Epithelial cell of prostate (primary cell): ENCODE data around the gene RBBP8NL.

Source experiments
- DNase-seq: peaks from one replicate; pipeline ENCODE4 v3.0.0-alpha.2; 2011; ENCODE audit warnings: low read depth, low spot score
- H3K27ac ChIP-seq: fragments of 450-650 bp; 2 replicates; pipeline ENCODE4 v1.5.1; 2017; ENCODE audit warnings: mild to moderate bottlenecking

The RBBP8NL gene

GRCh38 chr20:62409931-62410745 lies 17.2 kb downstream of the RBBP8NL start:
- no peak for DNase-seq
- no peak overlapping the region for H3K27ac ChIP-seq

DNA sequence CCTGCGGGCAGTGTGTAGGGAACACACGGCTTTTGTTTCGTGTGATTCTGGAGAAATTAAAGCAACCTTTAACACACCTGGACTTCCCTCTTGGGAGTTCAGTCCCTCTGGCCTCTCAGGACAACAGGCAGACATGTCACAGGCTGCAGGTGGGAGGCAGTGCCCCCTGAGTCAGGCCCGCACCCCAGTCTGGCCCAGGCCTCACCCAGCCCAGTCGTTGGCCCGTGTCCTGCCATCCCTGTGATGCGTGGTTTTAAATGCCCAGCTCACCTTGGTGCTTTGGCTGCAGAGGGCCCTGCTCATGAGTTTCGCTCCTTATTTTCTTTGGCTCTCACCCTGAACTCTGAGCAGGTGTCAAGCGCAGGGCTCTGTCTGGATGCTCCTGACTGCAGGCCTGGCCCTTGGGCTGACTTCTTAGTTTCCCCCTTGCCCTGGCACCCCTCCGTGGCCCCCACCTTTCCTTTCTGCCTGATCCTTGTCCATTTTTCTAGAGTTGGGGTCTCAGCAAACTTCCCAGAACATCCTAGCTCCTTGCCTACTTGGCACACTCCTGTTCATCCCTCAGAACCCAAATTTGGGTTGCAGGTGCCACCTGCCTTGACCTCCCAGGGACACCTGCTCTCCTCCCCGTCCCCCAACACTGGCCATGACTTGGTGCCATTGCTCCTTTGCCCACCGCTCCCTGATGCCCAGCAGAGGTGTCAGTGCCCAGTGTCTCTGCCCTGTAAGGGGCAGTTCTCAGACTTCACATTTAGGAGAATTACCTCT lies 18.1 kb downstream of the RBBP8NL start:
- no peak overlapping the region for H3K27ac ChIP-seq

GRCh38 chr20:62408640-62409039 lies 18.7 kb downstream of the RBBP8NL start:
- H3K27ac ChIP-seq = no peak overlapping the region
- no peak for DNase-seq

More for the DNA sequence above, 18.1 kb downstream of the RBBP8NL start:
- DNase-seq = no peak

DNA sequence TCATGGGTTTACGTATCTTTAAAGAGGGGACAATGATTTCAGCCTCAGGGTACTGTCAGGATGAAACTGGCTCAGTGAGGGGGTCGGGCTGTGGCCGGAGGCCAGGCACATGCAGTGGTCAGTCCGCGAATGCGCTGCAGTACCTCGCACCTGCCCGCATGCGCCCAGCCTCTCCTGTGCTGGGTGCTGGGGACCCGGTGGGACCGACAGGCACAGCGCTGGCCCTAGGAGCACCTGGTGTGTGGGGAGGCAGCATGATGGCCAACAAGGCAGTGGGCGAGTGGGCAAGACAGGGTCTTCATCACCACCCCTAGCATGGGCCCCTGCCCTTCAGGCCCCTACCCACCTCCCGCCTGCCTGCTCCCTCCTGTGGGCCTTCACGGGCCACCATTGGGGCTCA lies 19.3 kb downstream of the RBBP8NL start:
- DNase-seq = no peak
- H3K27ac ChIP-seq = no peak overlapping the region

- no peak within 1 kb of the TSS for H3K27ac ChIP-seq
- DNase-seq = peak; percentile 77
Measured at GRCh38 chr20:62407221-62407992, 19.9 kb downstream of the RBBP8NL start, which contains the start of gene CABLES2. TSS of gene CABLES2 (minus strand) at chr20:62407285. CDS start at chr20:62407276, 9 bp downstream.

DNA sequence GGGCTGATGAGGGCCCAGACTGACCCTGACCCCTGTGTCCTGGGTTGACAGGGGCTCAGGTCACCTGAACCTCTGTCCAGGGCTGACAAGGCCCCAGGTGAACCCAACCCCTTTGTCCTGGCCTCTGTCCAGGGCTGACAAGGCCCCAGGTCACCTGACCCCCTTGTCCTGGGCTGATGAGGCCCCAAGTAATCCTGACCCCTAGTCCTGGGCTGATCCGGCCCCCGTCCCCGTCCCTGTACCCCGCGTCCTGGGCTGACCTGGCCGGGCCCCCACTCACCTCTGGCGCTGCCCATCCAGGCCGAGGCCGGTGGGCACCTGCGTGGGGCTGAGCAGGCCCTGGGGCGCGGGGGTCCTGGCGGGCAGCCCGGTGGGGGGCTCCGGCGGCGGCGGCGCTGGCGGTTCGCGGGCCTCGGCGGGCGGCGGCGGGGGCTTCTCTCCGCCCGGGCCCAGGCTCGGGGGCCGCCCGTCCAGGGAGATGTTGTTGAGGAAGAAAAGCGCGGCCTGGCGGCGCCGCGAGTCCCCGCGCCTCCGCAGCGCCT lies 20.6 kb downstream of the RBBP8NL start:
- no peak for DNase-seq
- no peak overlapping the region for H3K27ac ChIP-seq

- no peak for DNase-seq
- no peak overlapping the region for H3K27ac ChIP-seq
Measured at GRCh38 chr20:62405981-62406513, 21.3 kb downstream of the RBBP8NL start.

GRCh38 chr20:62405108-62405980 lies 22.0 kb downstream of the RBBP8NL start:
- H3K27ac ChIP-seq = no peak overlapping the region
- DNase-seq = no peak

- no peak overlapping the region for H3K27ac ChIP-seq
- no peak for DNase-seq
Measured at GRCh38 chr20:62404761-62405107, 22.6 kb downstream of the RBBP8NL start.

- H3K27ac ChIP-seq = no peak overlapping the region
Measured at GRCh38 chr20:62404112-62404665, 23.1 kb downstream of the RBBP8NL start.

DNA sequence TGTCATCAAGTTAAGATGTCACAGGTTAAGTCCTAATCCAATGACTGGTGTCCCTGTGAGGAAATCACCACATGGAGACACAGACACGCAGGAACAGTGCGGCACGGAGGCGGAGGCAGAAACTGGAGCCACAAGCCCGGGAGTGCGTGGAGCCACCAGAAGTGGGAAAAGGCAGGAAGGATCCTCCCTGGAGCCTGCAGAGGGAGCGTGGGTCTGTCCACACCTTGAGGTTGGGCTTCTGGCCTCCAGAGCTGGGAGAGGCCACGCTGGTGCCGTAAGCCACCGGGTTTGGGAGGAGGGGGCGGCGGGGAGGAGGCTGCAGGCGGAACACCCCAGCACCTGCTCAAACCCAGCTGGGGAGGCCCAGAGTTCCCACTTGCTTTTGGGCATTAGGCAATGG lies 24.0 kb downstream of the RBBP8NL start:
- no peak overlapping the region for H3K27ac ChIP-seq
- no peak for DNase-seq

More at GRCh38 chr20:62404112-62404665, 23.1 kb downstream of the RBBP8NL start:
- DNase-seq = no peak

GRCh38 chr20:62402456-62403150 lies 24.7 kb downstream of the RBBP8NL start:
- no peak overlapping the region for H3K27ac ChIP-seq
- no peak for DNase-seq

- no peak for DNase-seq
Measured at GRCh38 chr20:62401331-62401779, 26.0 kb downstream of the RBBP8NL start.

GRCh38 chr20:62400541-62400940 lies 26.8 kb downstream of the RBBP8NL start:
- DNase-seq = no peak

More at GRCh38 chr20:62401331-62401779, 26.0 kb downstream of the RBBP8NL start:
- no peak overlapping the region for H3K27ac ChIP-seq

GRCh38 chr20:62400021-62400420 lies 27.3 kb downstream of the RBBP8NL start:
- no peak overlapping the region for H3K27ac ChIP-seq
- no peak for DNase-seq

More at GRCh38 chr20:62400541-62400940, 26.8 kb downstream of the RBBP8NL start:
- H3K27ac ChIP-seq = no peak overlapping the region

- H3K27ac ChIP-seq = no peak overlapping the region
- DNase-seq = no peak
Measured at GRCh38 chr20:62398120-62398821, 29.1 kb downstream of the RBBP8NL start.
